Prostate gland (tissue), 2 donors: Measurements from ENCODE around the gene ABCF2.

Source experiments
- CTCF ChIP-seq, 4 experiments: fragments of 200-600 bp in 2 of 4; fragments of 450-650 bp in 2 of 4; sonication (generic) in 2 of 4; IDR thresholded peaks; 1 replicate in 3 of 4; 2 replicates in 1 of 4; pipeline ENCODE4 v1.5.1; 2016 to 2019; ENCODE audit warnings: antibody characterized with exemption in 4 of 4, mild to moderate bottlenecking in 2 of 4, moderate library complexity in 2 of 4
- POLR2A ChIP-seq: fragments of 450-650 bp; IDR thresholded peaks from one replicate; pipeline ENCODE4 v1.6.1; 2016; ENCODE audit warnings: antibody characterized with exemption, mild to moderate bottlenecking
- POLR2AphosphoS5 ChIP-seq: sonication (generic); formaldehyde crosslinking; IDR thresholded peaks from one replicate; pipeline ENCODE4 v1.6.1; 2017; ENCODE audit warnings: antibody characterized with exemption

GRCh38 chr7:151243045-151243349, 16.0 kb upstream of the ABCF2 start:
- TF ChIP-seq CTCF (IDR thresholded peaks at IDR 0.05) = no peak
- no peak for TF ChIP-seq POLR2AphosphoS5
- no peak for TF ChIP-seq POLR2A
